Mucosa of rectum (tissue), 2 donors: Measurements from ENCODE around the gene TCEAL9.
"Not testable (repeated sequence)": the region's sequence is repeated elsewhere in the genome, so short reads cannot be mapped to it uniquely, and the experiment has no call there.

ENCODE experiments used
- H3K27ac ChIP-seq, 2 donors: one replicate each; pipeline ENCODE4 v1.7.0; 2013; ENCODE audit warnings: inconsistent platforms in 2 of 2, low read depth in 2 of 2, low read length in 2 of 2
- H3K27me3 ChIP-seq, 2 donors: one replicate each; pipeline ENCODE4 v1.7.0; 2013; ENCODE audit warnings: low read length in 2 of 2; ENCODE audit not compliant: control insufficient read depth in 2 of 2, insufficient read depth in 2 of 2
- H3K36me3 ChIP-seq, 2 donors: one replicate each; pipeline ENCODE4 v1.7.0; 2013; ENCODE audit warnings: low read length in 2 of 2; ENCODE audit not compliant: control insufficient read depth in 2 of 2, insufficient read depth in 2 of 2
- H3K4me1 ChIP-seq, 2 donors: one replicate each; pipeline ENCODE4 v1.7.0; 2013; ENCODE audit warnings: low read length in 2 of 2, mild to moderate bottlenecking in 1 of 2; ENCODE audit not compliant: control insufficient read depth in 2 of 2, insufficient read depth in 2 of 2
- H3K4me3 ChIP-seq, 2 donors: one replicate each; pipeline ENCODE4 v1.7.0; 2013; ENCODE audit warnings: low read length in 2 of 2
- H3K9ac ChIP-seq, 2 donors: one replicate each; pipeline ENCODE4 v1.7.0; 2013; ENCODE audit warnings: low read length in 2 of 2, low read depth in 1 of 2, mild to moderate bottlenecking in 1 of 2
- H3K9me3 ChIP-seq, 2 donors: one replicate each; pipeline ENCODE4 v1.7.0; 2013; ENCODE audit warnings: low read length in 2 of 2; ENCODE audit not compliant: control insufficient read depth in 2 of 2
- donor health status: healthy.
- donor health status: Normal muscosa, but diverticular disease.

The TCEAL9 gene

GRCh38 chrX:103347682-103348397 is 8.5 kb upstream of the TCEAL9 start:
- Histone ChIP-seq H3K4me1 (no peaks in the 10 kb centered on the region), H3K4me3 (no peak overlapping the region), H3K27me3 (peaks cover 2 to 3% of the 10 kb centered on the region in 2 donors), H3K9ac (no peak overlapping the region), H3K36me3 (no peaks in the 10 kb centered on the region), H3K27ac (no peak overlapping the region), H3K9me3 (no peaks in the 10 kb centered on the region)

- Histone ChIP-seq H3K27me3 (peaks cover 0 to 3% of the 10 kb centered on the region in 2 donors), H3K9me3 (no peaks in the 10 kb centered on the region), H3K4me3 (peak overlapping the region; percentile 81 to 86), H3K9ac (peak overlapping the region; percentile 90 to 92), H3K27ac (peak overlapping the region; percentile 83 to 88), H3K4me1 (peaks cover 0 to 3% of the 10 kb centered on the region in 2 donors), H3K36me3 (no peaks in the 10 kb centered on the region)
These were observed 552 bp downstream of the TCEAL9 start for GRCh38 chrX:103356858-103357257.

- Histone ChIP-seq H3K4me1 (peaks cover 0 to 3% of the 10 kb centered on the region in 2 donors), H3K4me3 (no peak overlapping the region), H3K9ac (no peak overlapping the region), H3K27ac (no peak overlapping the region), H3K36me3 (no peaks in the 10 kb centered on the region), H3K27me3 (peaks cover 0 to 3% of the 10 kb centered on the region in 2 donors), H3K9me3 (no peaks in the 10 kb centered on the region)
These were observed 1.6 kb downstream of the TCEAL9 start for GRCh38 chrX:103357871-103358270.

- H3K9me3 ChIP-seq, H3K36me3 ChIP-seq, H3K4me1 ChIP-seq, H3K4me3 ChIP-seq, H3K27me3 ChIP-seq, H3K9ac ChIP-seq, H3K27ac ChIP-seq: not testable (repeated sequence)
These were observed 3.3 kb downstream of the TCEAL9 start for GRCh38 chrX:103359605-103360004.

- Histone ChIP-seq H3K27ac (no peak overlapping the region), H3K27me3 (peaks cover 0 to 3% of the 10 kb centered on the region in 2 donors), H3K9me3 (no peaks in the 10 kb centered on the region)
These were observed 3.8 kb downstream of the TCEAL9 start for GRCh38 chrX:103360092-103360491.

GRCh38 chrX:103360916-103361315 is 4.6 kb downstream of the TCEAL9 start:
- Histone ChIP-seq H3K4me3 (no peak overlapping the region), H3K27me3 (peaks cover 0 to 3% of the 10 kb centered on the region in 2 donors), H3K27ac (no peak overlapping the region), H3K36me3 (no peaks in the 10 kb centered on the region), H3K9ac (no peak overlapping the region), H3K9me3 (no peaks in the 10 kb centered on the region), H3K4me1 (peaks cover 0 to 3% of the 10 kb centered on the region in 2 donors)

More at GRCh38 chrX:103360092-103360491, 3.8 kb downstream of the TCEAL9 start:
- Histone ChIP-seq H3K4me1 (peaks cover 0 to 3% of the 10 kb centered on the region in 2 donors), H3K4me3 (no peak overlapping the region), H3K9ac (no peak overlapping the region), H3K36me3 (no peaks in the 10 kb centered on the region)

GRCh38 chrX:103361798-103362197 is 5.5 kb downstream of the TCEAL9 start:
- Histone ChIP-seq H3K27me3 (peaks cover 0 to 3% of the 10 kb centered on the region in 2 donors), H3K36me3 (no peaks in the 10 kb centered on the region), H3K27ac (no peak overlapping the region), H3K9ac (no peak overlapping the region), H3K4me1 (peaks cover 0 to 3% of the 10 kb centered on the region in 2 donors), H3K4me3 (no peak overlapping the region), H3K9me3 (no peaks in the 10 kb centered on the region)

GRCh38 chrX:103362474-103362873 is 6.2 kb downstream of the TCEAL9 start:
- Histone ChIP-seq H3K36me3 (no peaks in the 10 kb centered on the region), H3K4me1 (peaks cover 0 to 3% of the 10 kb centered on the region in 2 donors), H3K27me3 (peaks cover 1 to 3% of the 10 kb centered on the region in 2 donors), H3K9ac (no peak overlapping the region), H3K4me3 (no peak overlapping the region), H3K9me3 (no peaks in the 10 kb centered on the region), H3K27ac (no peak overlapping the region)

GRCh38 chrX:103363046-103363445 is 6.7 kb downstream of the TCEAL9 start:
- no peaks in the 10 kb centered on the region for H3K4me1 ChIP-seq
- no peak overlapping the region for H3K9ac ChIP-seq
- H3K4me3 ChIP-seq, result no peak overlapping the region
- H3K27me3 ChIP-seq, result peaks cover 3% of the 10 kb centered on the region in 2 donors
- no peaks in the 10 kb centered on the region for H3K9me3 ChIP-seq
- H3K27ac ChIP-seq, result no peak overlapping the region
- H3K36me3 ChIP-seq, result no peaks in the 10 kb centered on the region

GRCh38 chrX:103367502-103367901 is 11.2 kb downstream of the TCEAL9 start:
- Histone ChIP-seq H3K36me3 (no peaks in the 10 kb centered on the region), H3K4me1 (no peaks in the 10 kb centered on the region), H3K9me3 (no peaks in the 10 kb centered on the region), H3K9ac (no peak overlapping the region), H3K27ac (no peak overlapping the region), H3K27me3 (peaks cover 0 to 3% of the 10 kb centered on the region in 2 donors), H3K4me3 (no peak overlapping the region)
